Measurements from ENCODE around the gene NLRP13. TPM values are rescaled to one million over a fixed set of nuclear protein-coding genes. Genes with fewer than 3 reads are reported as not detected.

The NLRP13 gene
- total and polyA plus RNA-seq, 3 experiments from 2014 or later = not detected

- Mint-ChIP-seq H3K4me1 (no peaks in the 10 kb centered on the region), H3K9me3 (peaks cover 3 to 19% (median 9%) of the 10 kb centered on the region in 5 donors)
Observed at GRCh38 chr19:55882626-55883025, 49.5 kb downstream of the NLRP13 start.

GRCh38 chr19:55877211-55877610 lies 54.9 kb downstream of the NLRP13 start:
- no peak overlapping the region for H3K27ac ChIP-seq (ENCODE audit: low read depth, low read length)
- no peak for DNase-seq
- H3K27me3 Mint-ChIP-seq = peaks cover 0 to 2% of the 10 kb centered on the region in 2 donors
- no peak overlapping the region for H3K27ac Mint-ChIP-seq
- ChIA-PET POLR2A (no interaction called here), CTCF (no interaction called here)
- H3K4me3 ChIP-seq (ENCODE audit: low read length) = no peak overlapping the region
- no peaks in the 10 kb centered on the region for H3K4me1 Mint-ChIP-seq
- H3K4me1 ChIP-seq (ENCODE audit: insufficient read depth, low read length) = no peaks in the 10 kb centered on the region
- no peaks in the 10 kb centered on the region for H3K36me3 ChIP-seq (ENCODE audit: insufficient read depth, low read length)
- no peaks in the 10 kb centered on the region for H3K9me3 ChIP-seq (ENCODE audit: low read length)
- peaks cover 4 to 23% (median 14%) of the 10 kb centered on the region in 5 donors for H3K9me3 Mint-ChIP-seq
- H3K36me3 Mint-ChIP-seq = no peaks in the 10 kb centered on the region
- no peaks in the 10 kb centered on the region for H3K27me3 ChIP-seq (ENCODE audit: insufficient read depth, low read length, poor library complexity, severe bottlenecking)
- peak overlapping the region in 1 of 7 donors; percentile 3 for H3K4me3 Mint-ChIP-seq

More at GRCh38 chr19:55882626-55883025, 49.5 kb downstream of the NLRP13 start:
- no peak for DNase-seq
- Histone ChIP-seq H3K27ac (ENCODE audit: low read depth, low read length) (no peak overlapping the region), H3K9me3 (ENCODE audit: low read length) (no peaks in the 10 kb centered on the region), H3K36me3 (ENCODE audit: insufficient read depth, low read length) (no peaks in the 10 kb centered on the region), H3K4me1 (ENCODE audit: insufficient read depth, low read length) (no peaks in the 10 kb centered on the region), H3K4me3 (ENCODE audit: low read length) (no peak overlapping the region), H3K27me3 (ENCODE audit: insufficient read depth, low read length, poor library complexity, severe bottlenecking) (no peaks in the 10 kb centered on the region)
- POLR2A ChIA-PET = no interaction called here
- H3K27me3 Mint-ChIP-seq = peaks cover 8 to 15% of the 10 kb centered on the region in 2 donors
- CTCF ChIA-PET = no interaction called here
- H3K36me3 Mint-ChIP-seq = no peaks in the 10 kb centered on the region
- no peak overlapping the region for H3K27ac Mint-ChIP-seq
- no peak overlapping the region for H3K4me3 Mint-ChIP-seq

GRCh38 chr19:55870736-55871135 lies 61.4 kb downstream of the NLRP13 start:
- POLR2A ChIA-PET = no interaction called here
- Histone ChIP-seq H3K36me3 (ENCODE audit: insufficient read depth, low read length) (no peaks in the 10 kb centered on the region), H3K4me3 (ENCODE audit: low read length) (no peak overlapping the region), H3K4me1 (ENCODE audit: insufficient read depth, low read length) (no peaks in the 10 kb centered on the region), H3K27me3 (ENCODE audit: insufficient read depth, low read length, poor library complexity, severe bottlenecking) (no peaks in the 10 kb centered on the region), H3K9me3 (ENCODE audit: low read length) (no peaks in the 10 kb centered on the region), H3K27ac (ENCODE audit: low read depth, low read length) (no peak overlapping the region)
- Mint-ChIP-seq H3K36me3 (peaks cover 0 to 3% (median 0%) of the 10 kb centered on the region in 3 donors), H3K27me3 (peaks cover 0 to 7% of the 10 kb centered on the region in 2 donors), H3K27ac (no peak overlapping the region), H3K9me3 (peaks cover 8 to 24% (median 22%) of the 10 kb centered on the region in 5 donors), H3K4me3 (no peak overlapping the region), H3K4me1 (no peaks in the 10 kb centered on the region)
- CTCF ChIA-PET = no interaction called here
- DNase-seq = no peak

- no peak overlapping the region for H3K4me3 Mint-ChIP-seq
- H3K4me3 ChIP-seq (ENCODE audit: low read length) = no peak overlapping the region
- POLR2A ChIA-PET = no interaction called here
- H3K27ac ChIP-seq (ENCODE audit: low read depth, low read length) = no peak overlapping the region
- H3K9me3 Mint-ChIP-seq = peaks cover 10 to 29% (median 16%) of the 10 kb centered on the region in 5 donors
- H3K4me1 ChIP-seq (ENCODE audit: insufficient read depth, low read length) = no peaks in the 10 kb centered on the region
- DNase-seq = no peak
- H3K27me3 Mint-ChIP-seq = peaks cover 0 to 8% of the 10 kb centered on the region in 2 donors
- H3K36me3 ChIP-seq (ENCODE audit: insufficient read depth, low read length) = no peaks in the 10 kb centered on the region
- no peaks in the 10 kb centered on the region for H3K4me1 Mint-ChIP-seq
- no peak overlapping the region for H3K27ac Mint-ChIP-seq
- H3K36me3 Mint-ChIP-seq = peaks cover 0 to 3% (median 0%) of the 10 kb centered on the region in 3 donors
- no peaks in the 10 kb centered on the region for H3K9me3 ChIP-seq (ENCODE audit: low read length)
- no peaks in the 10 kb centered on the region for H3K27me3 ChIP-seq (ENCODE audit: insufficient read depth, low read length, poor library complexity, severe bottlenecking)
- CTCF ChIA-PET = no interaction called here
Observed at GRCh38 chr19:55867101-55867500, 65.0 kb downstream of the NLRP13 start.

GRCh38 chr19:55866521-55866920 lies 65.6 kb downstream of the NLRP13 start:
- Histone ChIP-seq H3K27me3 (ENCODE audit: insufficient read depth, low read length, poor library complexity, severe bottlenecking) (no peaks in the 10 kb centered on the region), H3K36me3 (ENCODE audit: insufficient read depth, low read length) (no peaks in the 10 kb centered on the region), H3K4me1 (ENCODE audit: insufficient read depth, low read length) (no peaks in the 10 kb centered on the region), H3K9me3 (ENCODE audit: low read length) (no peaks in the 10 kb centered on the region), H3K27ac (ENCODE audit: low read depth, low read length) (no peak overlapping the region), H3K4me3 (ENCODE audit: low read length) (no peak overlapping the region)
- Mint-ChIP-seq H3K36me3 (peaks cover 0 to 3% (median 0%) of the 10 kb centered on the region in 3 donors), H3K27ac (no peak overlapping the region), H3K4me3 (no peak overlapping the region), H3K4me1 (no peaks in the 10 kb centered on the region), H3K9me3 (peaks cover 9 to 29% (median 16%) of the 10 kb centered on the region in 5 donors), H3K27me3 (peaks cover 0 to 8% of the 10 kb centered on the region in 2 donors)
- POLR2A ChIA-PET = no interaction called here
- CTCF ChIA-PET = no interaction called here
- no peak for DNase-seq

- H3K4me1 Mint-ChIP-seq = no peaks in the 10 kb centered on the region
- Histone ChIP-seq H3K27ac (ENCODE audit: low read depth, low read length) (no peak overlapping the region), H3K36me3 (ENCODE audit: insufficient read depth, low read length) (no peaks in the 10 kb centered on the region), H3K9me3 (ENCODE audit: low read length) (no peaks in the 10 kb centered on the region), H3K4me3 (ENCODE audit: low read length) (no peak overlapping the region), H3K4me1 (ENCODE audit: insufficient read depth, low read length) (no peaks in the 10 kb centered on the region), H3K27me3 (ENCODE audit: insufficient read depth, low read length, poor library complexity, severe bottlenecking) (no peaks in the 10 kb centered on the region)
- H3K36me3 Mint-ChIP-seq = no peaks in the 10 kb centered on the region
- no peak overlapping the region for H3K4me3 Mint-ChIP-seq
- DNase-seq = no peak
- POLR2A ChIA-PET = no interaction called here
- peaks cover 2 to 5% of the 10 kb centered on the region in 2 donors for H3K27me3 Mint-ChIP-seq
- peaks cover 0 to 8% (median 3%) of the 10 kb centered on the region in 5 donors for H3K9me3 Mint-ChIP-seq
- CTCF ChIA-PET = no interaction called here
- no peak overlapping the region for H3K27ac Mint-ChIP-seq
Observed at GRCh38 chr19:55858969-55859368, 73.2 kb downstream of the NLRP13 start.

GRCh38 chr19:55858401-55858800 lies 73.7 kb downstream of the NLRP13 start:
- DNase-seq = no peak
- Histone ChIP-seq H3K27me3 (ENCODE audit: insufficient read depth, low read length, poor library complexity, severe bottlenecking) (no peaks in the 10 kb centered on the region), H3K4me1 (ENCODE audit: insufficient read depth, low read length) (no peaks in the 10 kb centered on the region), H3K9me3 (ENCODE audit: low read length) (no peaks in the 10 kb centered on the region), H3K4me3 (ENCODE audit: low read length) (no peak overlapping the region), H3K36me3 (ENCODE audit: insufficient read depth, low read length) (no peaks in the 10 kb centered on the region), H3K27ac (ENCODE audit: low read depth, low read length) (no peak overlapping the region)
- Mint-ChIP-seq H3K36me3 (no peaks in the 10 kb centered on the region), H3K4me3 (no peak overlapping the region), H3K27ac (no peak overlapping the region), H3K27me3 (peaks cover 2 to 5% of the 10 kb centered on the region in 2 donors), H3K9me3 (peaks cover 0 to 7% (median 3%) of the 10 kb centered on the region in 5 donors), H3K4me1 (no peaks in the 10 kb centered on the region)
- ChIA-PET CTCF (no interaction called here), POLR2A (no interaction called here)

- no peaks in the 10 kb centered on the region for H3K36me3 Mint-ChIP-seq
- H3K36me3 ChIP-seq (ENCODE audit: insufficient read depth, low read length) = no peaks in the 10 kb centered on the region
- no peaks in the 10 kb centered on the region for H3K9me3 ChIP-seq (ENCODE audit: low read length)
- POLR2A ChIA-PET = no interaction called here
- H3K27ac Mint-ChIP-seq = no peak overlapping the region
- H3K4me1 ChIP-seq (ENCODE audit: insufficient read depth, low read length) = no peaks in the 10 kb centered on the region
- H3K27me3 ChIP-seq (ENCODE audit: insufficient read depth, low read length, poor library complexity, severe bottlenecking) = no peaks in the 10 kb centered on the region
- H3K27ac ChIP-seq (ENCODE audit: low read depth, low read length) = no peak overlapping the region
- H3K4me3 ChIP-seq (ENCODE audit: low read length) = no peak overlapping the region
- DNase-seq = no peak
- peaks cover 0 to 7% (median 3%) of the 10 kb centered on the region in 5 donors for H3K9me3 Mint-ChIP-seq
- H3K27me3 Mint-ChIP-seq = peaks cover 2 to 5% of the 10 kb centered on the region in 2 donors
- CTCF ChIA-PET = no interaction called here
- H3K4me3 Mint-ChIP-seq = no peak overlapping the region
- no peaks in the 10 kb centered on the region for H3K4me1 Mint-ChIP-seq
Observed at GRCh38 chr19:55857974-55858373, 74.2 kb downstream of the NLRP13 start.

GRCh38 chr19:55857149-55857548 lies 75.0 kb downstream of the NLRP13 start:
- H3K27ac Mint-ChIP-seq = no peak overlapping the region
- CTCF ChIA-PET = no interaction called here
- POLR2A ChIA-PET = no interaction called here
- Histone ChIP-seq H3K27me3 (ENCODE audit: insufficient read depth, low read length, poor library complexity, severe bottlenecking) (no peaks in the 10 kb centered on the region), H3K9me3 (ENCODE audit: low read length) (no peaks in the 10 kb centered on the region), H3K4me3 (ENCODE audit: low read length) (no peak overlapping the region), H3K36me3 (ENCODE audit: insufficient read depth, low read length) (no peaks in the 10 kb centered on the region), H3K27ac (ENCODE audit: low read depth, low read length) (no peak overlapping the region), H3K4me1 (ENCODE audit: insufficient read depth, low read length) (no peaks in the 10 kb centered on the region)
- H3K4me3 Mint-ChIP-seq = no peak overlapping the region
- DNase-seq = no peak
- H3K4me1 Mint-ChIP-seq = no peaks in the 10 kb centered on the region
- H3K27me3 Mint-ChIP-seq = peaks cover 2 to 5% of the 10 kb centered on the region in 2 donors
- peaks cover under 1 to 7% (median 3%) of the 10 kb centered on the region in 5 donors for H3K9me3 Mint-ChIP-seq
- H3K36me3 Mint-ChIP-seq = no peaks in the 10 kb centered on the region
